HEK293 (cell line): Measurements from ENCODE around the gene UBE2G1.

Experiments used
- BCL11A ChIP-seq: fragments of 450-650 bp; formaldehyde crosslinking; IDR thresholded peaks from 2 replicates; pipeline ENCODE4 v1.5.1; 2016; ENCODE audit warnings: low read depth, missing biosample characterization, missing genetic modification characterization
- SP3 ChIP-seq: fragments of 450-650 bp; formaldehyde crosslinking; IDR thresholded peaks from 2 replicates; pipeline ENCODE4 v1.5.1; 2016; ENCODE audit warnings: missing biosample characterization, missing genetic modification characterization
- YY1 ChIP-seq: fragments of 450-650 bp; formaldehyde crosslinking; IDR thresholded peaks from 2 replicates; pipeline ENCODE4 v1.5.1; 2018; ENCODE audit warnings: missing biosample characterization, missing genetic modification characterization
- ZNF404 ChIP-seq: fragments of 450-650 bp; formaldehyde crosslinking; IDR thresholded peaks from 2 replicates; pipeline ENCODE4 v1.5.1; 2017; ENCODE audit warnings: missing biosample characterization, missing genetic modification characterization
- ZNF768 ChIP-seq: fragments of 450-650 bp; formaldehyde crosslinking; IDR thresholded peaks from 2 replicates; pipeline ENCODE4 v1.5.1; 2018; ENCODE audit warnings: missing biosample characterization, mild to moderate bottlenecking, missing genetic modification characterization
- TF ChIP-seq, protein P1 (sequence below): fragments of 450-650 bp; formaldehyde crosslinking; IDR thresholded peaks from 2 replicates; pipeline ENCODE4 v1.5.1; 2016; ENCODE audit warnings: missing biosample characterization, missing genetic modification characterization
- TF ChIP-seq, protein P2 (sequence below): fragments of 450-650 bp; formaldehyde crosslinking; IDR thresholded peaks from 2 replicates; pipeline ENCODE4 v1.5.1; 2016; ENCODE audit warnings: missing biosample characterization, missing genetic modification characterization
- TF ChIP-seq, protein P3 (sequence below): fragments of 450-650 bp; formaldehyde crosslinking; IDR thresholded peaks from 2 replicates; pipeline ENCODE4 v1.5.1; 2016; ENCODE audit warnings: missing biosample characterization, missing genetic modification characterization
- TF ChIP-seq, protein P4 (sequence below): fragments of 450-650 bp; formaldehyde crosslinking; IDR thresholded peaks from 2 replicates; pipeline ENCODE4 v1.5.1; 2016; ENCODE audit warnings: missing biosample characterization, missing genetic modification characterization
- TF ChIP-seq, protein P5 (sequence below): fragments of 450-650 bp; formaldehyde crosslinking; IDR thresholded peaks from 2 replicates; pipeline ENCODE4 v1.5.1; 2016; ENCODE audit warnings: missing biosample characterization, missing genetic modification characterization

DNA sequence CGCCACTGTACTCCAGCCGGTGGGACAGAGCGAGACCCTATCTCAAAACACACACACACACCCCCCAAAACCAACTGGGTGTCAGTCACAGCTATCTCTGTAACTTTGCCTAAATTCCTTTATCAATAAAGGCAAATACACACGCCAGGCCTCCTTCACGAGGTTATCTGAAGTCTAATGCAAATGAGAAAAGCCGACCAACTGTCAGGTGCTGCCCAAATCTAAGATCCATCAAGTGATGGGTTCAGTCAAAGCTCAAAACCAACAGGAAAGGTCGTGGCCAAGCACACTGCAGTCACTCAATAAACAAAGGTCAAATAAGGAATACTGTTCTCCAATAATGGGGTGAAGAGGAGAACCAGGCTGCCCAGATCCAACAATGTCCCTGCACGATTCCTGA lies 103.8 kb downstream of the UBE2G1 start:
- TF ChIP-seq, protein P1, sequence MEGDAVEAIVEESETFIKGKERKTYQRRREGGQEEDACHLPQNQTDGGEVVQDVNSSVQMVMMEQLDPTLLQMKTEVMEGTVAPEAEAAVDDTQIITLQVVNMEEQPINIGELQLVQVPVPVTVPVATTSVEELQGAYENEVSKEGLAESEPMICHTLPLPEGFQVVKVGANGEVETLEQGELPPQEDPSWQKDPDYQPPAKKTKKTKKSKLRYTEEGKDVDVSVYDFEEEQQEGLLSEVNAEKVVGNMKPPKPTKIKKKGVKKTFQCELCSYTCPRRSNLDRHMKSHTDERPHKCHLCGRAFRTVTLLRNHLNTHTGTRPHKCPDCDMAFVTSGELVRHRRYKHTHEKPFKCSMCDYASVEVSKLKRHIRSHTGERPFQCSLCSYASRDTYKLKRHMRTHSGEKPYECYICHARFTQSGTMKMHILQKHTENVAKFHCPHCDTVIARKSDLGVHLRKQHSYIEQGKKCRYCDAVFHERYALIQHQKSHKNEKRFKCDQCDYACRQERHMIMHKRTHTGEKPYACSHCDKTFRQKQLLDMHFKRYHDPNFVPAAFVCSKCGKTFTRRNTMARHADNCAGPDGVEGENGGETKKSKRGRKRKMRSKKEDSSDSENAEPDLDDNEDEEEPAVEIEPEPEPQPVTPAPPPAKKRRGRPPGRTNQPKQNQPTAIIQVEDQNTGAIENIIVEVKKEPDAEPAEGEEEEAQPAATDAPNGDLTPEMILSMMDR = no peak
- TF ChIP-seq, protein P2, sequence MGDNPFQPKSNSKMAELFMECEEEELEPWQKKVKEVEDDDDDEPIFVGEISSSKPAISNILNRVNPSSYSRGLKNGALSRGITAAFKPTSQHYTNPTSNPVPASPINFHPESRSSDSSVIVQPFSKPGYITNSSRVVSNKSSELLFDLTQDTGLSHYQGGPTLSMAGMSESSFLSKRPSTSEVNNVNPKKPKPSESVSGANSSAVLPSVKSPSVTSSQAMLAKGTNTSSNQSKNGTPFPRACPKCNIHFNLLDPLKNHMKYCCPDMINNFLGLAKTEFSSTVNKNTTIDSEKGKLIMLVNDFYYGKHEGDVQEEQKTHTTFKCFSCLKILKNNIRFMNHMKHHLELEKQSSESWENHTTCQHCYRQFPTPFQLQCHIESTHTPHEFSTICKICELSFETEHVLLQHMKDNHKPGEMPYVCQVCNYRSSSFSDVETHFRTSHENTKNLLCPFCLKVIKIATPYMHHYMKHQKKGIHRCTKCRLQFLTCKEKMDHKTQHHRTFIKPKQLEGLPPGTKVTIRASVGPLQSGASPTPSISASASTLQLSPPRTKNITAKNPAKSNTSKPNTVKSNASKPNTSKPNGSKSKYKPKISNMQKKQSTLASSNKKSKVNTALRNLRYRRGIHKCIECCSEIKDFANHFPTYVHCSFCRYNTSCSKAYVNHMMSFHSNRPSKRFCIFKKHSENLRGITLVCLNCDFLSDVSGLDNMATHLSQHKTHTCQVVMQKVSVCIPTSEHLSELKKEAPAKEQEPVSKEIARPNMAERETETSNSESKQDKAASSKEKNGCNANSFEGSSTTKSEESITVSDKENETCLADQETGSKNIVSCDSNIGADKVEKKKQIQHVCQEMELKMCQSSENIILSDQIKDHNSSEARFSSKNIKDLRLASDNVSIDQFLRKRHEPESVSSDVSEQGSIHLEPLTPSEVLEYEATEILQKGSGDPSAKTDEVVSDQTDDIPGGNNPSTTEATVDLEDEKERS = no peak
- TF ChIP-seq, protein P3, sequence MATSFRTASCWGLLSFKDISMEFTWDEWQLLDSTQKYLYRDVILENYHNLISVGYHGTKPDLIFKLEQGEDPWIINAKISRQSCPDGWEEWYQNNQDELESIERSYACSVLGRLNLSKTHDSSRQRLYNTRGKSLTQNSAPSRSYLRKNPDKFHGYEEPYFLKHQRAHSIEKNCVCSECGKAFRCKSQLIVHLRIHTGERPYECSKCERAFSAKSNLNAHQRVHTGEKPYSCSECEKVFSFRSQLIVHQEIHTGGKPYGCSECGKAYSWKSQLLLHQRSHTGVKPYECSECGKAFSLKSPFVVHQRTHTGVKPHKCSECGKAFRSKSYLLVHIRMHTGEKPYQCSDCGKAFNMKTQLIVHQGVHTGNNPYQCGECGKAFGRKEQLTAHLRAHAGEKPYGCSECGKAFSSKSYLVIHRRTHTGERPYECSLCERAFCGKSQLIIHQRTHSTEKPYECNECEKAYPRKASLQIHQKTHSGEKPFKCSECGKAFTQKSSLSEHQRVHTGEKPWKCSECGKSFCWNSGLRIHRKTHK = no peak
- TF ChIP-seq, protein P4, sequence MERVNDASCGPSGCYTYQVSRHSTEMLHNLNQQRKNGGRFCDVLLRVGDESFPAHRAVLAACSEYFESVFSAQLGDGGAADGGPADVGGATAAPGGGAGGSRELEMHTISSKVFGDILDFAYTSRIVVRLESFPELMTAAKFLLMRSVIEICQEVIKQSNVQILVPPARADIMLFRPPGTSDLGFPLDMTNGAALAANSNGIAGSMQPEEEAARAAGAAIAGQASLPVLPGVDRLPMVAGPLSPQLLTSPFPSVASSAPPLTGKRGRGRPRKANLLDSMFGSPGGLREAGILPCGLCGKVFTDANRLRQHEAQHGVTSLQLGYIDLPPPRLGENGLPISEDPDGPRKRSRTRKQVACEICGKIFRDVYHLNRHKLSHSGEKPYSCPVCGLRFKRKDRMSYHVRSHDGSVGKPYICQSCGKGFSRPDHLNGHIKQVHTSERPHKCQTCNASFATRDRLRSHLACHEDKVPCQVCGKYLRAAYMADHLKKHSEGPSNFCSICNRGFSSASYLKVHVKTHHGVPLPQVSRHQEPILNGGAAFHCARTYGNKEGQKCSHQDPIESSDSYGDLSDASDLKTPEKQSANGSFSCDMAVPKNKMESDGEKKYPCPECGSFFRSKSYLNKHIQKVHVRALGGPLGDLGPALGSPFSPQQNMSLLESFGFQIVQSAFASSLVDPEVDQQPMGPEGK (tag by site-specific recombination) = no peak
- TF ChIP-seq, protein P5, sequence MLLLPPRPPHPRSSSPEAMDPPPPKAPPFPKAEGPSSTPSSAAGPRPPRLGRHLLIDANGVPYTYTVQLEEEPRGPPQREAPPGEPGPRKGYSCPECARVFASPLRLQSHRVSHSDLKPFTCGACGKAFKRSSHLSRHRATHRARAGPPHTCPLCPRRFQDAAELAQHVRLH (tag by site-specific recombination) = no peak
- TF ChIP-seq SP3 (tag by site-specific recombination) = no peak
- TF ChIP-seq BCL11A (tag by site-specific recombination) = no peak
- TF ChIP-seq ZNF404 (tag by site-specific recombination) = no peak
- no peak for TF ChIP-seq ZNF768 (tag by site-specific recombination)
- no peak for TF ChIP-seq YY1
